Activated CD8-positive, alpha-beta memory T cell treated with anti-CD3 and anti-CD28 coated beads for 4 hours (primary cell): ENCODE results near the gene OMA1.
A peak's percentile ranks its signal among the peaks of the same experiment; 100 is the strongest.
"Not testable (repeated sequence)": the region's sequence is repeated elsewhere in the genome, so short reads cannot be mapped to it uniquely, and the experiment has no call there.

ENCODE experiments used
- DNase-seq, 2 donors: peaks; one replicate each; pipeline ENCODE4 v3.0.0-alpha.2; 2020; ENCODE audit warnings: low read depth in 2 of 2

Gene OMA1

DNA sequence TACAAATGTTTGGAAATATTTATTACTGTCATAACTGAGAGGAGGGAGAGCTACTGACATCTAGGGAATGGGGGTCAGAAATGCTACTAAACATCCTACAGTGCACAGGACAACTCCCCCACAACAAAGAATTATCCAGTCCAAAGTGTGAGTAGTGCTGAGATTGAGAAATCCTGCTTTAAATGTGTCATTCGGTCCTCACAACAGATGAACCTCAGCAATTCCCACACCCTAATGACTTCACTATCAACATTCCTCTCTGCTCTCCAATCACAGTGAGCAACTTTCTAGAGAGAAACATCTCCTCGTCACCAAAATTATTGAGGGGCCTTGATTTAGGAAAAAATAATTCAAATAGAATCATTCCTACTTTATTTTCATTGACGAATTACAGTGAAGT lies 18.0 kb downstream of the OMA1 start:
- DNase-seq = no peak

GRCh38 chr1:58524353-58524945 lies 22.1 kb downstream of the OMA1 start:
- DNase-seq = no peak

DNA sequence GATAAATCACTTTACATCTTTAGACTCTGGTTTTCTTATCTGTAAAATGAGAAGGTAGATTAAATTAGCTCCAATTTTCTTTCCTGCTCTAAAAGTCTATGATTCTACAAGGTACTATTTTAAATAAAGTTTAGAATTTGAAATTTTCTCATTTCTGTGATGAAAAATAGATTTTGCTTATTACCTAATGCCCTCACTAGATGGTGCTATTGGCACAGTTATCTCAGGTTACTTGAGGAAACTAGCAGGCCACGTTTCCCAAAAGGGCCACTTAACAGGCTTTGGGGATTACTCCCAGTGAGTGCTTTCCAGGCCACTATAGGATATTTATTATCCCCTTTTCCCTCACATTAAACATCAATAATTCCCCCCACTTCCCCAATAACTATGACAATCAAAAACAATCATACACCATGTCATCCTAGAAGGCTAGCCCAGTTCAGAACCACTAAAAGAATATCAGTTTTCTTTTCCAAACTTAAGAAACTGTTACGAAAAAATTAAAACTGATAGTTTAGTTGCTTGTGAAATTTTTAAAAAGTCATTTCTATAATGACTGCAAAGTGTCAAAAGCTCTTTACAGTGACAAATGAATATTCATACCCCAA lies 30.6 kb downstream of the OMA1 start:
- peak in 1 of 2 donors; percentile 2 for DNase-seq

DNA sequence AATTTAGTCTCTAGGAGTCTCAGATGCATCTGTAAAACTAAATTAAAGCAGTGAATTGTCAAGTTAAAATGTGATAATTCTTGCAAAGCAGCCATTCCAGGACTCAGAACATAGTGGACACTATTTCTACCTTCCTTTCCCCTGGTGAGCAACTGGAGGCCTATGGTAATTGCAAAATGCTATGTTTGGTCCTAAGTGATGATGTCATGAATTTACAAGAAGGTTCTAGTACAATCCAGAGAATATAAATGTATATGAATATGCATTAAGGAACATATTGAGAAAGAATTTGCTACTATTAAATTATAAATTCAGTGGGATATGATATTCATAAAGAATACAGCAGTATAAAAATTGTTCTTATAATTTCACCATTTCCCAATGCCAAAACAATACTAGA lies 32.6 kb downstream of the OMA1 start:
- DNase-seq = no peak

GRCh38 chr1:58508629-58509028 lies 37.9 kb downstream of the OMA1 start:
- no peak for DNase-seq

- no peak for DNase-seq
These were observed 41.2 kb downstream of the OMA1 start for GRCh38 chr1:58505286-58505685.

GRCh38 chr1:58502519-58502918 lies 44.0 kb downstream of the OMA1 start:
- DNase-seq = no peak

GRCh38 chr1:58500043-58500442 lies 46.5 kb downstream of the OMA1 start:
- DNase-seq = no peak

- no peak for DNase-seq
These were observed 49.0 kb downstream of the OMA1 start for GRCh38 chr1:58497499-58497898.

- DNase-seq = no peak
These were observed 50.5 kb downstream of the OMA1 start for GRCh38 chr1:58496042-58496441.

DNA sequence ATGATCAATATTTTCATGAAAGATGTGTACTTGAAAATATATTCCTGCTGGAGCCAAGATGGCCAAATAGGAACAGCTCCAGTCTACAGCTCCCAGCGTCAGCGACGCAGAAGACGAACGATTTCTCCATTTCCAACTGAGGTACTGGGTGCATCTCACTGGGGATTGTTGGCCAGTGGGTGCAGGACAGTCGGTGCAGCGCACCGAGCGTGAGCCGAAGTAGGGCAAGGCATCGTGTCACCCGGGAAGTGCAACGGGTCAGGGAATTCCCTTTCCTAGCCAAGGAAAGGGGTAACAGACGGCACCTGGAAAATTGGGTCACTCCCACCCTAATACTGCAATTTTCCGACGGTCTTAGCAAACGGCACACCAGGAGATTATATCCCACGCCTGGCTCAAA lies 57.6 kb downstream of the OMA1 start:
- DNase-seq = not testable (repeated sequence)

- no peak for DNase-seq
These were observed 59.5 kb downstream of the OMA1 start for GRCh38 chr1:58487002-58487401.

DNA sequence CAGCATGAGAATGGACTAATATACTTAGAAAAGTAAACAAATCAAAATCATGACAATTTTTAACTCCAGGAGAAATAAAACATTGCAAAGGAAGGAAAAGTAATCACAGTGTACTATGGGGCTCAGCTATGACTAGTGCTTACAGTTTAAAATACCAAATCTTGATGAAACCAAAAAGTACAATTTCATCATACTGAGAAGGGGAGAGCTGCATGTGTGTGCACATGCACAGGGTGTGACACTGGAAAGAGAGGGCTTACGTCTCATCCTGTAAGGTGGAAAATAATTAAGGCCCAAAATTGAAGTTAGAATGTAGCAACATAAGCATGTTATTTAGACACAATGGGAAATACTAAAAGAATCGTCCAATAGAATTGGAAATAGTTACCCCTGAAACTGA lies 64.6 kb downstream of the OMA1 start:
- no peak for DNase-seq

- no peak for DNase-seq
These were observed 66.3 kb downstream of the OMA1 start for GRCh38 chr1:58480191-58480590.

DNA sequence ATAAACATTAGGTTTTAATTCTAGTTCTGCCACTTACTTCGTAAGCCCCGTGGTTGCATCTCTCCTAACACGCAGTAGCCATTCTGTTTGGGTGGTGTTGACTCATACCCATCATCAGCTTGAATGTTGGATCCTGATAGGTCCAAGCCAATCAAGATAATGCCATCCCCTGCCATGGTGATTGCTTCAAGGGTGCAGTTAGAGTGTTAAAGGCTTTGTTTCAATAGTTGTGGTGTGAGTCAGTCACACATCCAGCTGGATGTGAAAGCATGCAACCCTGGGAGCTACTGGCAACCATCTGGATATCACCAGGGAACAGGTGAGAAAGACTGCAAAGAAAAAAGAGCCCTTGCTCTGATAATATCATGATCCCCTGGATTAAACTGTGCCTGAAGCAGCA lies 69.1 kb downstream of the OMA1 start:
- DNase-seq = no peak

DNA sequence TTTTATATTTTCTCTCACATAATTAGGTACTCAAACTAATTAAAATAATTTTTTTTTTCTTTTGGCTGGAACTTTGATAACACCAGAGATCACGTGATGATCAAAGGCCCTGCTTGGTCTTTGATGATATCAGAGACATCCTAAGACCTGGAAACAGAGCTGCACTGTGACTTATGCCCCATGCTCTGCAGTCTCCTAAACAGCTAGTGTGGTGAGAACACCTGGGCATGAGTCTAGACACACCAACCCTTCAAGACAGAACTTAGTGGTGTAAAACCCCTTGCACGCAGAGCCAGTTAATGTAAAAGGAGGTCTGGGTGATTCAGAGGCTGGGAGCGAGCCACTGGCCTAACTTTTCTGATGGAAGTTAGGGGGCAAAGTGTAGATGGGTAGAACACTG lies 70.3 kb downstream of the OMA1 start:
- no peak for DNase-seq

- DNase-seq = no peak
These were observed 77.0 kb downstream of the OMA1 start for GRCh38 chr1:58469476-58469875.

GRCh38 chr1:58469016-58469415 lies 77.5 kb downstream of the OMA1 start:
- no peak for DNase-seq

DNA sequence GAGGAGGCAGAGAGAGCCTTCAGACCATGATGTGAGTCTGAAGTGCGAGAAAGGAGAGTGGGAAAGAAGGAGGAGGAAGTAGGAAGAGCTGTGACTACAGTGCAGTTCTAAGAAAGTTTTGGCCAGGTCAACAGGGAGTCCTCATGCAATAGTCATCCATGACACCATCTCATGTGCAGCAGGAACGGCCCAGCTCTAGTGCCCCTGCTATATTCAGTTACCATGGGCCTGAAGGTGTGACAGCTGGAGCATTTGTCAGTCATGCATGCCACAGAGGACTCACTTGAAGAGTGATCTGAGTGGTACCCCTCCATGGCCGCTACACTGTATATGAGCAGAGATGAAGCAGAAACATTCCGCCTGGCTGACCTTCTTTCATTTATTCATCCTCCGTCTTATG lies 77.9 kb downstream of the OMA1 start:
- DNase-seq = no peak

DNA sequence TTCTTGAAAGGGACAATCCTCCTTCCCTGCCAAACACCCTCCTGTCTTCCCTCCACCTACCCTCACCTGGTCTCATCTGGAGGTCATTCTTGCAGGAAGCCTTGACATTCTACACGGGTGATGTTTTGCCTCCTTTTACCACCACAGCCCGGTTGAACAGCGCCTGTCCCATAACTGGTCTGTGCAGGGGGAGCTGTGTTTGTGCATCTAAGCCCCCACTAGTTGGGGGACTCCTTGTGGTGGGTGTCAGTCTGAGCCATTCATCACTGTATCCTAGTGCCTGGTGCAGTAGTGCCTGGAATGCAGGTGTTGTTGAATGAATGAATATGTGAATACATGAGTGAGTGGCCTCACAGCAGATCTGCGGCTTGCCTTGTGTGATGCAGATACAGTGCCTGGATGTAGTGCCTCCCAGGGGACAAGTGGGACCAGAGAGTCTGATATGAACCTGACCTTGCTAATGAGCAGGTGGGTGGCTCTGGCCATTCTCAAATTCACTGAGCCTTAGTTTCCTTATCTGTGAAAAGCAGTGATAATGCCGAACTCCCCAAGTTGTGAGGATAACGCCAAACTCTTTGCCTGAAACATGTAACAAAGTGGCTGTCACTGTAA lies 79.8 kb downstream of the OMA1 start:
- DNase-seq = no peak

DNA sequence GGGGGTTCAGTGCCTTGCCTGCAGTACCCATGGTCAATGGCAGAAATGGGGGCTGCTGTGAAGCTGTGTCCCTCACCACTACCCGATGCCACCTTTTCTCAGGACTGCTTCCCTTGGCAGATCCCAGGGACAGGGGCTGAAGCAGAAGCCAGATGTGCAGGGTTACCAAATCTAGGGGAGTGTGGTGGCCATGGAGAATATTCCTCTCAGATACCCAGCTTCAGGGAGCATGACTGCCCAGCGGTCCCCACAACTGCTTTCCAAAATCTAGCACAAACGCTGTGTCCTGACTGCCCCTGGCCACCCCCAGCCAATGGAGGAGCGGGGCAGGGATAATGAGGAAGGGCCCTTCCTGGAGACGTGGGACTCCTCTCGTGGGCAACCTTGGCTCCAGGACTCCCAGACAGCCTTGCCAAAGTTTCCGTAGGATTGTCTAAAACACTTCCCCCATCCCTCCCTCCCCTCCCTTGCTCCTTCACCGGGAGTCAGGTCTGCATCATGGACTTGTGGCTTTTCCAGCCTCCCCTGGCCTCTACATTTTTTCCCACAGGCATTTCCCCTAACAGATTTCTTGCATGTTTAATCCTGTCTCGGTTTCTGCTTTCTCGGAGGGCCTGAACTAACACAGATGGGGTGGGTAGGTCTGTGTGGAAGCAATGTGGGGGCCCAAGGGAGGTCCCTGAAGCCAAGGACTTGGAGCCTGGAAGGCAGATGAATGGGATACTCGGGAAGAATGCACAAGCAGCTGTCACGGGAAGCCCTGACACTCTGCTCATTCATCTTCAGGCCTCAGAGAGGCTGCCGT lies 80.5 kb downstream of the OMA1 start:
- DNase-seq = no peak

DNA sequence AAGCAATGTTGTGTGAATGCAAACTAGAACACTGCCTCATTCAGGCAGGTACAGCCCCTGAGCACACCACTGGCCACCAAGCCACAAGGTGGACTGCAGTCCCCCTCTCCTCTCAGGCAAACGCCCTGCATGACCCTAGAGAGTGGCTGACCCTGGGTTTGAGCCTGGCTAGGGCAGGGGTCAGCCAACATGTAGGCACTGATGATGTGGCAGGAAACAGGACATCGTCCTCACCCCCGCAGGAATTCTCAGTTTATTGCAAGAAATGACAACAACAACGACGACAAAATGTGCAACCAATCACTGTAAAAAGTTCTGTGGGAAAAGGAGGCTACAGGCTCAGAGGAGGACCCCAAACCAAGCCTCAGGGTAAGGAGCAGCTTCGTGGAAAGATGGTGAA lies 81.3 kb downstream of the OMA1 start:
- DNase-seq = no peak

DNA sequence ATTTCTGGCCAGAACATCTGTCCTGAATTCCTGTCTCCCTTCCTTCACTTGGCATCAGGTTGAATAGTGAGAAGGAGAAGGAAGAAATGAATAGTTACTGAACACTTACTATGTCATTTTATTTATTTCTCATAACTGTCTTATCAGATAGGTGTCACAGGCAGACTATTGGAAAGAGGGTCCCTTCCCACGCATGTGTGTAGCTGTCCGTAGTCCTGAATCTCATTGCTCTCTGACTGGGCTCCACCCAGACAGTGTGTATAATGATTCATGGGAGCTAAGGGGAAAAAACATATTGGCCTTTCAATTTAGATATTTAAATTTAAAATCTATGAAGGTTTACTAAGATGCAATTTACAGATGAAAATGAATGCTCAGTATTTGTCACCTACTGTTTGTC lies 86.1 kb downstream of the OMA1 start:
- DNase-seq = no peak
